ENCODE measurements around the gene NKX3-2.
"Not testable (repeated sequence)": the region's sequence is repeated elsewhere in the genome, so short reads cannot be mapped to it uniquely, and the experiment has no call there.

The NKX3-2 gene

GRCh38 chr4:13543839-13544605 is at the start of gene NKX3-2:
Gene NKX3-2, minus strand, starts transcription at chr4:13544508. Its CDS starts 94 bp downstream, at chr4:13544414.
- DNase-seq: peak in 1 of 2 experiments; percentile 27

- no peak for DNase-seq
These were observed 47.9 kb upstream of the NKX3-2 start for GRCh38 chr4:13592220-13592619.

- no peak for DNase-seq
These were observed 46.5 kb upstream of the NKX3-2 start for GRCh38 chr4:13590766-13591165.

DNA sequence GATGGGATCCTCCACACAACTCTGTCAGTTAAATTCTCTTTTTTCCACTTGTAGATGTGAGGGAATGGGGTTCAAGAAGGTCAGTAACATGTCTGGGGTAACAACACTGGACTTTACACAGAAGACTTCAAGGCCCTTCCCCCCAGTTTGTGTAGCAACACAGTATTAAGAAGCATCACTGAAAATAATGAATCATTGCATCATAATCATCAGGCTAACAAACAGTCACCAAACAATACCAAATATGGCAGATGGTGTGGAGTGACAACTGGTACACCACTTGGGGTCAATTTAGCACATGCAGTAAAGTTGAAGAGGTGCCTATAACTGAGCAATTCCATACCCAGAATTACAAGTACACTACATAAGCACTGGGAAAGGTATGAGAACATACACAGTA is 44.6 kb upstream of the NKX3-2 start:
- DNase-seq: no peak

GRCh38 chr4:13584481-13584880 is 40.2 kb upstream of the NKX3-2 start:
- DNase-seq: no peak

- no peak for DNase-seq
These were observed 35.7 kb upstream of the NKX3-2 start for GRCh38 chr4:13580036-13580435.

DNA sequence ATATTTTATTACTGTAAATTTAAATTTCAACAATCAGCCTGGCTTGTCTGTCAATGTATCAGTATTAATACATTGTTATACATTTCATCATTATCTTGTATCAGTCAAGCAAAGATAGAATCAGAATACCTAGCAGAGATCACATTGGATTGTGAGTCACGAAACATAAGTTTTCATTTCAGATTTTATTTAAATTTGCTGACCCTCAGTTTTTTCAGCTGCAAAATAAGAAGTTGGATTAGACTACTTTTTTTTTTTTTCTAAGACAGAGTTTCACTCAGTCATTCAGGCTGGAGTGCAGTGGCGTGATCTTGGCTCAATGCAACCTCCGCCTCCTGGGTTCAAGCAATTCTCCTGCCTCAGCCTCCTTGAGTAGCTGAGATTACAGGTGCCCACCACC is 33.4 kb upstream of the NKX3-2 start:
- no peak for DNase-seq

DNA sequence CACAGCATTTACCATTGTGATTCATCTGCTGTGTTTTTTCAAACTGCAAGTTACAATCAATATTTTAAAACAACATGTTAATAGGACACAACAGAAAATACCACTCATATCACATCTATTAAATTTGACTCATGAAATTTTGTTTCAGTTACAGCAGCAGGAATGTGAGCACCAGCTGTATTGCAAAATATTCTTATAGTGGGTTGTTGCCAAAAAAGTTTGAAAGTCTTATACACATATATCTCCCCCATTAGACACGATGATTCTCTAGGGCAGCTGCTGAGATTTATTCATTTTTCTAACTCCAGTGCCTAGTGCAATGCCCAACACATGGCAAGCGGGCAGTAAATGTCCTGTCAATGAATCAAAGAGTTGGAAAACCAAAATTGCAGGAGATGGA is 26.6 kb upstream of the NKX3-2 start:
- no peak for DNase-seq

DNA sequence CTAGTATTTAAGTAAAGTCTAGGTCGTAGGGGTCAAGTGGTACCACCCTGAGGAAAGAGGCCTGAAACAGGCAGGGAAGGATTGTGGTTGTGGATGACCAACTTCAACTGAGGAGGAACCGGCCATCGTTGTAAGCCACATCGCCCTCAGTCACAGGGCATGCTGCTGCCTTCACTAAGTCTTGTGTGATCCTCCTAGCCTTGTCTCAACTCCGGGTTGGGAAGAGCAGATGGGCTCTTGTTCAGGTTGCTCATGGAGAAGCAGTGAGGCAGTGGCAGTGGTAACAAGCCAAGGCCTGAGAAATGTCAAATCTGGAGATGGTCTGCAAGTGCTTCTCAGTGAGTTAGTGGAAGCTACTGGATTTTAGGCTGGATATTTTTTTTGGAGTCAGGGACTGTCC is 22.8 kb upstream of the NKX3-2 start:
- DNase-seq: no peak

- no peak for DNase-seq
These were observed 18.6 kb upstream of the NKX3-2 start for GRCh38 chr4:13562876-13563275.

- no peak for DNase-seq
These were observed 17.4 kb upstream of the NKX3-2 start for GRCh38 chr4:13561673-13562072.

- not testable (repeated sequence) for DNase-seq
These were observed 15.8 kb upstream of the NKX3-2 start for GRCh38 chr4:13560111-13560510.

- DNase-seq: no peak
These were observed 15.1 kb upstream of the NKX3-2 start for GRCh38 chr4:13559413-13559812.

DNA sequence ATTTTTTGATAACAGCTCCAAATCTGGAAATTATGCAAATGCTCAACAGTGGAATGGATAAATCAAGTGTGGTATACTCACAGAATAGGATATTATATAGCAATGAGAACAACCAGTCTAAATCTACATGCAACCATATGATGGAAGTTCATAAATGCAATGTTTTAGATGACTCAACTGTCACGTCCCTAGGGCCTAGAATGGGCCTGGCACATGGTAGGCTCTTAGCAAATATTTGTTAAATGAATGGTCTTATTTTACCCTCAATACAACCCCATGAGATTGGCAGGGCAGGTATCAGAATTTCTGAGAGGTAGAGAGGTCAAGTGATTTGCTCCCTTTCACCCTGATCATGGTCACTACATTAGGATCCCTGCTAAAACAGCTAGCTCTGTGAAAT is 14.6 kb upstream of the NKX3-2 start:
- no peak for DNase-seq

GRCh38 chr4:13555325-13555724 is 11.0 kb upstream of the NKX3-2 start:
- DNase-seq: no peak

GRCh38 chr4:13553081-13553480 is 8.8 kb upstream of the NKX3-2 start:
- DNase-seq: no peak

GRCh38 chr4:13548984-13549546 is 4.8 kb upstream of the NKX3-2 start:
- DNase-seq: peak; percentile 59 to 81

- peak in 1 of 2 experiments; percentile 26 for DNase-seq
These were observed 4.0 kb upstream of the NKX3-2 start for GRCh38 chr4:13548059-13548983.

- peak; percentile 47 to 77 for DNase-seq
These were observed 3.3 kb upstream of the NKX3-2 start for GRCh38 chr4:13547485-13548041.

GRCh38 chr4:13546941-13547484 is 2.7 kb upstream of the NKX3-2 start:
- DNase-seq: peak in 1 of 2 experiments; percentile 26

DNA sequence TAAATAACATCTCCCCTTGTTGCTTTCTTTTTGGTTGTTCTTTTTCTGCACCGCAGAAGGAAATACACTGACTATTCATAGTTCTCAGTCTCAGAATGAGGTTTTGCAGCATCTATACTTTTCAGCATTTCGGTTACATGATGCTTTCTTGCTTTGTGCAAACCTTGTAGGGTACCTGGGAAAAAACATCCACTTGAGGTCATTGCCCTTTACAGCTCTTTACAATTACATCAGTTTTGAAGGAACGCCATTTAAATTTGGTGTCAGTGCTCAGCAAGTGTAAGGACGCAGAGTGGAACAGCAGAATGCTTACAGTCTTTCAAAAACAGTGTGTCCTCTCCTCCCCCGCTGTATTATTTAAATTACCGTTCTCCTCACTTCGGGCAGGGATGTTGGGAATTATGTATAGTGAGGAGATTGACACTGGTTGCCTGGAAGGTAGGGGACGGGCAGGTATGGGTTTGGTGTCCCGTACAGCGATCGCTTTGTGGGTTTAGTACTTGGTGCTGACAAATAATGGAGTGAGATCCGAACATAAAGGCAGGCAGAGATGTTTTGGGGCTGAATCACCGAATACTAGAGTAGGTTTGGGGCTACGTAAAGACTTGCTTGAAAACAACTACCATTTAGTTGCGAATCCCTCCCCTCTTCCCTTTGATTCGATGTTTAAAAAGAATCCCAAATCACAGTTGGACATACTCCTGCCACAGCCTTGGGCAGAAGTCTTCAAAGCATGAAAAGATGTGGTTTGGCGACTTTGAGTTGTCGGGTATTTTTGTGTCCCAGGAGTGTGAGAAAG is 2.0 kb upstream of the NKX3-2 start:
- no peak for DNase-seq

- DNase-seq: no peak
These were observed 1.1 kb upstream of the NKX3-2 start for GRCh38 chr4:13545394-13545808.

Data from NCI-H1930 (cell line).